GM23338 (cell line): ENCODE data around the gene SYNPR. TPM values are rescaled to one million over a fixed set of nuclear protein-coding genes. Genes with fewer than 3 reads are reported as not detected.

Experiments
- ATAC-seq: fragments of 200-7000 bp; cut with Tn5 transposase; 3 replicates; pipeline ENCODE4 v1.9.1; 2020
- DNase-seq: peaks from one replicate; pipeline ENCODE4 v3.0.0-alpha.2; 2015; ENCODE audit warnings: low spot score
- H2AFZ ChIP-seq: fragments of 200-600 bp; sonication (generic); 2 replicates; pipeline ENCODE4 v1.8.0; 2016; ENCODE audit warnings: antibody characterized with exemption, mild to moderate bottlenecking, moderate library complexity
- H3F3A ChIP-seq: fragments of 200-600 bp; sonication (generic); replicated peaks from 2 replicates; pipeline ENCODE4 v1.8.0; 2017; ENCODE audit warnings: antibody characterized with exemption, mixed run types, low read depth
- H3K27ac ChIP-seq: fragments of 200-600 bp; sonication (generic); 2 replicates; pipeline ENCODE4 v1.6.1; 2016; ENCODE audit warnings: low read depth
- H3K27me3 ChIP-seq: fragments of 200-600 bp; sonication (generic); 2 replicates; pipeline ENCODE4 v1.8.0; 2016; ENCODE audit warnings: mild to moderate bottlenecking, mixed run types, moderate library complexity; ENCODE audit not compliant: insufficient read depth
- H3K36me3 ChIP-seq: fragments of 200-600 bp; sonication (generic); 2 replicates; pipeline ENCODE4 v1.8.0; 2016; ENCODE audit warnings: mild to moderate bottlenecking; ENCODE audit not compliant: insufficient read depth
- H3K4me1 ChIP-seq: fragments of 200-600 bp; sonication (generic); 2 replicates; pipeline ENCODE4 v1.8.0; 2016; ENCODE audit warnings: mild to moderate bottlenecking, moderate library complexity; ENCODE audit not compliant: insufficient read depth
- H3K4me2 ChIP-seq: fragments of 200-600 bp; sonication (generic); 2 replicates; pipeline ENCODE4 v1.7.1; 2017; ENCODE audit warnings: mixed run types
- H3K4me3 ChIP-seq: fragments of 200-600 bp; sonication (generic); 2 replicates; pipeline ENCODE4 v1.6.1; 2016; ENCODE audit warnings: mixed run types
- H3K79me2 ChIP-seq: fragments of 200-600 bp; sonication (generic); replicated peaks from 2 replicates; pipeline ENCODE4 v1.8.0; 2017; ENCODE audit warnings: mild to moderate bottlenecking; ENCODE audit not compliant: insufficient read depth
- H3K9me2 ChIP-seq: fragments of 200-600 bp; sonication (generic); 2 replicates; pipeline ENCODE4 v1.8.0; 2017; ENCODE audit not compliant: insufficient read depth
- H4K20me1 ChIP-seq: fragments of 200-600 bp; sonication (generic); replicated peaks from 2 replicates; pipeline ENCODE4 v1.8.0; 2017; ENCODE audit warnings: mild to moderate bottlenecking; ENCODE audit not compliant: insufficient read depth
- H3K27ac Mint-ChIP-seq: 2 replicates; pipeline ENCODE4 v1.8.0; 2020; ENCODE audit warnings: inconsistent platforms, mild to moderate bottlenecking, moderate library complexity, mixed read lengths
- H3K27me3 Mint-ChIP-seq: 3 replicates; pipeline ENCODE4 v1.8.0; 2022; ENCODE audit warnings: low read depth, mild to moderate bottlenecking, moderate library complexity, mixed read lengths, inconsistent platforms; ENCODE audit not compliant: insufficient read depth, poor library complexity
- H3K36me3 Mint-ChIP-seq: 3 replicates; pipeline ENCODE4 v1.8.0; 2021; ENCODE audit warnings: low read depth, mild to moderate bottlenecking, inconsistent platforms, moderate library complexity, mixed read lengths
- H3K4me1 Mint-ChIP-seq: 3 replicates; pipeline ENCODE4 v1.8.0; 2020; ENCODE audit warnings: mild to moderate bottlenecking, inconsistent platforms, mixed read lengths
- H3K4me3 Mint-ChIP-seq: 3 replicates; pipeline ENCODE4 v1.8.0; 2021; ENCODE audit warnings: moderate library complexity, mild to moderate bottlenecking, inconsistent platforms, mixed read lengths
- H3K9me3 Mint-ChIP-seq: 3 replicates; pipeline ENCODE4 v1.8.0; 2020; ENCODE audit warnings: moderate library complexity, mild to moderate bottlenecking, inconsistent platforms, mixed read lengths
- CREB1 ChIP-seq: fragments of 250-450 bp; sonication (Bioruptor Pico); IDR thresholded peaks from 2 replicates; pipeline ENCODE4 v1.5.0; 2020; ENCODE audit warnings: low read depth, mild to moderate bottlenecking, moderate library complexity
- NANOG ChIP-seq: IDR thresholded peaks from 2 replicates; pipeline ENCODE4 v1.6.1; 2016; ENCODE audit warnings: antibody characterized with exemption, borderline replicate concordance
- POLR2AphosphoS5 ChIP-seq: IDR thresholded peaks from 2 replicates; pipeline ENCODE4 v1.6.1; 2016; ENCODE audit warnings: antibody characterized with exemption, low read depth
- REST ChIP-seq: IDR thresholded peaks from one replicate; pipeline ENCODE4 v1.6.1; 2018; ENCODE audit warnings: antibody characterized with exemption; ENCODE audit not compliant: unreplicated experiment
- STAT1 ChIP-seq: IDR thresholded peaks from one replicate; pipeline ENCODE4 v1.6.1; 2016; ENCODE audit warnings: antibody characterized with exemption; ENCODE audit not compliant: unreplicated experiment
- ZNF331 ChIP-seq: fragments of 250-450 bp; sonication (Bioruptor Pico); IDR thresholded peaks from 2 replicates; pipeline ENCODE4 v1.5.0; 2020; ENCODE audit warnings: low read depth, mild to moderate bottlenecking, moderate library complexity
- polyA plus RNA-seq: library from polyadenylated mRNA; unstranded; fragments of >200 nt; fragmentation: Nextera tagmentation; extraction: Ambion mirVana; gene quantifications from 2 replicates; pipeline ENCODE4 v1.2.1, GENCODE V29; 2016
- total RNA-seq: library from RNA; depleted of rRNA; stranded (reverse); fragments of >200 nt; shearing (Covaris generic); gene quantifications from 2 replicates; pipeline ENCODE4 v1.2.3, GENCODE V29; 2014
- TF ChIP-seq, protein P1 (sequence below): IDR thresholded peaks from 2 replicates; pipeline ENCODE4 v1.6.1; 2016; ENCODE audit warnings: antibody characterized with exemption

The SYNPR gene
- total and polyA plus RNA-seq, 2 experiments from 2014 or later = 0.38 to 0.55 TPM

DNA sequence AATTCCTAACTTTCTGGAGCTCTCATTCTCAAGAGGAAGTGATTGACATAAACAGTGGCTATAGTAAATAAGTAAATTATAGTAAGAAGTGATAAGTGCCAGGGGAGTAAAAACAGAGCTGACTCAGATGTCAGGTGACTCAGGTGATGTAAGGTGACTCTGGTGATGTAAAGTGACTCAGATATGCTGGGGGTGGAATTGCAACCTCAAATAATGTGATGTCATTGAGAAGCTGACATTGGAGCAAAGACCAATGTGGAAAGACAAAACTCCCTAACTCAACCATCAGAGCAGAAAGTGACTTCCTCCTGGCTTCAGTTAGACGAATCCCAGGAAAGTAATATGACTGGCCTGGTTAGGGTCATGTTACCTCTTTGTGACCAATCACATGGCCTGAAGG, 230.2 kb downstream of the SYNPR start (continued):
- TF ChIP-seq, protein P1, sequence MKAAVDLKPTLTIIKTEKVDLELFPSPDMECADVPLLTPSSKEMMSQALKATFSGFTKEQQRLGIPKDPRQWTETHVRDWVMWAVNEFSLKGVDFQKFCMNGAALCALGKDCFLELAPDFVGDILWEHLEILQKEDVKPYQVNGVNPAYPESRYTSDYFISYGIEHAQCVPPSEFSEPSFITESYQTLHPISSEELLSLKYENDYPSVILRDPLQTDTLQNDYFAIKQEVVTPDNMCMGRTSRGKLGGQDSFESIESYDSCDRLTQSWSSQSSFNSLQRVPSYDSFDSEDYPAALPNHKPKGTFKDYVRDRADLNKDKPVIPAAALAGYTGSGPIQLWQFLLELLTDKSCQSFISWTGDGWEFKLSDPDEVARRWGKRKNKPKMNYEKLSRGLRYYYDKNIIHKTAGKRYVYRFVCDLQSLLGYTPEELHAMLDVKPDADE = no peak
- TF ChIP-seq POLR2AphosphoS5 = no peak
- TF ChIP-seq NANOG = no peak
- TF ChIP-seq REST = no peak
- no peak for TF ChIP-seq ZNF331
- TF ChIP-seq CREB1 = no peak

DNA sequence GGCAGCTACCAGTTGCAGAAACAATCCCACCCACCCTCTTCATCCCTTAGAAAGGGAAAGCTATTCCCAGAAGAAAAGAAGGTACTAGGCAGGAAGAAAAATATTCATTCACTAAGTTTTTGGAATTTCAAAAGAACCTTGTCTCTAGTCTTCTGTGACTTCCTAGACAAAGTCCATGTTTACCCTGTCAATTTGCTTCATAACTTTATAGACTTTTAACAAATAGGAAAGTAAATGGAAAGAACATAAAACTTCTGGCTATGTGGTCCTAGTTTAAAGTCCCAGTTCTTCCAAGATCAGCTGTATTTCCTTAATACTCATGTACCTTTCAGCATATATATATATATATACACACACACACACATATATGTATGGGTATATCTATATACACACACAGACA, 230.7 kb downstream of the SYNPR start:
- Histone ChIP-seq H3K4me2 (no peak overlapping the region), H3K9me2 (no peaks in the 10 kb centered on the region; the same call in 1 of the 2 replicates), H3K4me3 (no peak overlapping the region), H3K27me3 (no peaks in the 10 kb centered on the region), H4K20me1 (no peaks in the 10 kb centered on the region), H3K4me1 (peaks cover 33% of the 10 kb centered on the region), H3K36me3 (no peaks in the 10 kb centered on the region), H2AFZ (no peak overlapping the region), H3K27ac (no peak overlapping the region), H3F3A (no peaks in the 10 kb centered on the region), H3K79me2 (no peaks in the 10 kb centered on the region)
- no peak for TF ChIP-seq REST
- TF ChIP-seq STAT1 = no peak
- TF ChIP-seq NANOG = no peak
- TF ChIP-seq ZNF331 = no peak
- Mint-ChIP-seq H3K9me3 (no peaks in the 10 kb centered on the region), H3K4me3 (no peak overlapping the region), H3K27me3 (no peaks in the 10 kb centered on the region), H3K27ac (no peak overlapping the region), H3K36me3 (no peaks in the 10 kb centered on the region), H3K4me1 (peaks cover 27% of the 10 kb centered on the region)
- DNase-seq (no peak), ATAC-seq (no peak)
